Epithelial cell of esophagus (primary cell): ENCODE data around the gene CHD1.
A peak's percentile ranks its signal among the peaks of the same experiment; 100 is the strongest.

ENCODE experiments used
- DNase-seq: peaks from one replicate; pipeline ENCODE4 v3.0.0; 2010; ENCODE audit warnings: low read depth
- H3K4me3 ChIP-seq: 2 replicates; pipeline ENCODE4 v1.5.1; 2011; ENCODE audit warnings: mild to moderate bottlenecking, low read length, control low read depth
- CTCF ChIP-seq: IDR thresholded peaks from 2 replicates; pipeline ENCODE4 v1.5.1; 2011; ENCODE audit warnings: low read depth, mild to moderate bottlenecking, low read length, control low read depth, inconsistent platforms; ENCODE audit not compliant: insufficient read depth; ENCODE audit errors: missing control alignments

The CHD1 gene

DNA sequence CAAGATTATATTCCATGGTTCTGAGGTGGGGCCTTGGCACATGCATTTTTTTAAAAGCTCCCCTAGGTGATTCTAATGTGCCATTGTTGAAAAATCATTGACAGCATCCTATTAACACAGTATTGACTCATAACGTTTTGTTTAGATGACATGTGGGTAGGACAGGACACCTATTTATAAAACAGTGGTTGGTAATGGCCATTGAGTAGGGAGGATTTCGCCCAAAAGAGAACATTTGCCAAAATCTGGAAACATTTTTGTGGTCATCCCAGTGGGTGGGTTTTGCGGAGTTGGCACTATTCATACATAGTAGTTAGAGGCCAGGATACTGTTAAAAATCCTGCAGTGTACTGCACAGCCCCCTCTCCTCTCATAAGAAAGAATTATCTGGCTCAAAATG is 6.4 kb upstream of the CHD1 start:
- no peak for TF ChIP-seq CTCF
- no peak overlapping the region for H3K4me3 ChIP-seq
- DNase-seq, result no peak

GRCh38 chr5:98934546-98934945 is 5.7 kb upstream of the CHD1 start:
- peak; percentile 85 for DNase-seq
- TF ChIP-seq CTCF, result no peak
- H3K4me3 ChIP-seq, result no peak overlapping the region

GRCh38 chr5:98933445-98934072 is 4.8 kb upstream of the CHD1 start:
- TF ChIP-seq CTCF, result no peak
- no peak overlapping the region for H3K4me3 ChIP-seq
- DNase-seq, result no peak

GRCh38 chr5:98930972-98931762 is 2.4 kb upstream of the CHD1 start:
- TF ChIP-seq CTCF, result no peak
- DNase-seq, result no peak
- H3K4me3 ChIP-seq, result no peak overlapping the region

DNA sequence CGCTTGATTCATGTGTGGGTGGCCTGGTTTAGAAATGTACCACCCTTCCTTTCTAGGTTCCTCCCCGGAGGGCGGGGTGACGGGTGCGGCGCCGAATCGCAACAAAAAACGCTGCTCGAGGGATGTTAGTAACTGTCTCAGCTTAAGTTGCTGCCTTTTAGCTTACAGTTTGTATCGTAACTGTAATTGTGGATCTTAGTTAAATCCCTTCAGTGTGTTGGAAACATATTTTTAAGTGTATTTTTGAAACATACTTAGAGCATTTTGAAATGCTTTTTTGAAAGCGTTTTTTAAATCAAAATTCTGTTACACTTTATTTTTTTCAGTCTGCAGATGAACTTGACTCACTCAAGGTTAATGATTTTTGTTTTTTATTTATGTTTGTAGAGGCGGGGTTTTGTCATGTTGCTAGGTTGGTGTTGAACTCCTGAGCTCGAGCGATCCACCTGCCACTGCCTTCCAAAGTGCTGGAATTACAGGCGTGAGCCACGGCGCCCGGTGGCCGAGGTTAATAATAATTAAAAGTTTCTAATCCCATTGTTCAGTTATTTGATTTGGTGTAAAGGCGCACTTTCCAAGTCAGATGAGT is 997 bp upstream of the CHD1 start:
- peak; percentile 9 for DNase-seq
- H3K4me3 ChIP-seq, result peak overlapping the region; percentile 92
- no peak for TF ChIP-seq CTCF

DNA sequence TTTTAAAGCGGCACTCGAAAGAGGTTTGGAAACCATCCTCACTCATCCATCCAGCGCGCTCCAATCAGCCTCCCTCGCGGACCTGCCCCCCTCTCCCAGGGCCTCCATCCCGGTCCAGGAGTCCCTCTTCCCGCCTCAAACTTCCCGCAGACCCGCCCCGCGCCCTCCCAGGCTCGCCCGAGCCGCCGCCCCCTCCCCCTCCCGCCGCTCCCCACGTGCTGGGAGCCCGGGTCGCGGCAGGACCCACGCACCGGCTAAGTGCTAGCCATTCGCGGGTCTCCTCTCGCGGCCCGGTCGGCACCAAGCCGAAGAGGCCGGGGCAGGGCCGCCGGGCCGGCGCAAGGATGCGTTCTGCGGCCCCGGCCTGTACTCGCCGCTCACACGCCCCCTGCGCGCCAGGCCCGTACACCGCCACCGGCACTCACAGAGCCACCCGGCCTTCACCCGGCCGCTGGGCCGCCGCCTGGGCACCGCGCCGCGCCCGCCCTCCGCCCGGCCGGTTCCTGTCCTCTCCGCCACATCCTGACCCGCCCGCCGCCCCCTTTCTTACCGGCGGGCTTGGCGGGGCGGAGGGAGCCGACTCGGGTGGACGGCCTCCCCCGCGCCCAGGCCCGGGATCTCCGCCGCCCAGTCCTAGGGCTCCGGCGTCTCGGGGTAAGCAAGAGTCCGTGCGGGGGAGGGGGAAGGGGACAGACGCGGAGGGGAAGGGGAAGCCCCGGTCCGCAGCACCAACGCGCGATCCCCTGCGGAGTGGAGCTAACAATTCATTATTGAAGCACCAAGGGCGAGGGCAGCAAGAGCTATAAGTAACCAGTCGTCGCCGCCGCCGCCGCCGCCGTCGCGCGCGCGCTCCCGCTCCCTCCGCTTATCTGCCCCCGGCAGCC is 576 bp downstream of the CHD1 start:
- peak overlapping the region; percentile 92 for H3K4me3 ChIP-seq
- DNase-seq, result peak; percentile 65
- no peak for TF ChIP-seq CTCF
